C1 segment of cervical spinal cord (tissue), 14 donors: Measurements from ENCODE around the gene C1orf226.
"Not testable (repeated sequence)": the region's sequence is repeated elsewhere in the genome, so short reads cannot be mapped to it uniquely, and the experiment has no call there.

ENCODE experiments used
- DNase-seq, 14 donors: peaks; one replicate each; lab custom pipeline; 2025; lab: John Stamatoyannopoulos, UW

The C1orf226 gene

GRCh38 chr1:162381383-162381782, at the start of gene C1orf226:
Gene C1orf226 (plus strand): TSS chr1:162381728. CDS start chr1:162381902, 174 bp downstream.
- DNase-seq: no peak

- DNase-seq: no peak
These were observed 47.5 kb upstream of the C1orf226 start for GRCh38 chr1:162333991-162334390.

- peak in 7 of 14 donors; percentile 2 to 33 (median 15) for DNase-seq
These were observed 46.4 kb upstream of the C1orf226 start for GRCh38 chr1:162335126-162335525.

- no peak for DNase-seq
These were observed 44.8 kb upstream of the C1orf226 start for GRCh38 chr1:162336621-162337285.

- no peak for DNase-seq
These were observed 39.0 kb upstream of the C1orf226 start for GRCh38 chr1:162342452-162342983.

GRCh38 chr1:162343470-162343869, 38.1 kb upstream of the C1orf226 start:
- no peak for DNase-seq

GRCh38 chr1:162347281-162347680, 34.2 kb upstream of the C1orf226 start:
- DNase-seq: no peak

GRCh38 chr1:162349635-162350330, 31.7 kb upstream of the C1orf226 start:
- no peak for DNase-seq

- no peak for DNase-seq
These were observed 30.2 kb upstream of the C1orf226 start for GRCh38 chr1:162351246-162351842.

GRCh38 chr1:162351874-162352273, 29.7 kb upstream of the C1orf226 start:
- DNase-seq: not testable (repeated sequence)

GRCh38 chr1:162353078-162353477, 28.4 kb upstream of the C1orf226 start:
- no peak for DNase-seq

GRCh38 chr1:162353702-162354101, 27.8 kb upstream of the C1orf226 start:
- no peak for DNase-seq

- DNase-seq: no peak
These were observed 23.8 kb upstream of the C1orf226 start for GRCh38 chr1:162357681-162358266.

- DNase-seq: no peak
These were observed 22.6 kb upstream of the C1orf226 start for GRCh38 chr1:162358928-162359327.

GRCh38 chr1:162359523-162360236, 21.8 kb upstream of the C1orf226 start:
- DNase-seq: no peak

GRCh38 chr1:162360237-162360873, 21.2 kb upstream of the C1orf226 start:
- DNase-seq: no peak

GRCh38 chr1:162360874-162361260, 20.7 kb upstream of the C1orf226 start:
- no peak for DNase-seq

GRCh38 chr1:162361349-162361748, 20.2 kb upstream of the C1orf226 start:
- no peak for DNase-seq

GRCh38 chr1:162363823-162364222, 17.7 kb upstream of the C1orf226 start:
- DNase-seq: no peak

GRCh38 chr1:162364498-162364897, 17.0 kb upstream of the C1orf226 start:
- no peak for DNase-seq
